GM19193 (cell line): ENCODE data around the gene CCS.

Source experiments
- POLR2A ChIP-seq: IDR thresholded peaks from 4 replicates; pipeline ENCODE4 v1.6.1; 2011; ENCODE audit not compliant: insufficient read depth, insufficient read length; ENCODE audit errors: extremely low read depth

CCS gene

GRCh38 chr11:66557733-66558326 lies 35.2 kb upstream of the CCS start:
- TF ChIP-seq POLR2A = no peak

- no peak for TF ChIP-seq POLR2A
Observed at GRCh38 chr11:66559142-66559865, 33.7 kb upstream of the CCS start.

GRCh38 chr11:66559866-66560676 lies 32.9 kb upstream of the CCS start:
- TF ChIP-seq POLR2A = no peak

GRCh38 chr11:66561178-66561974 lies 31.6 kb upstream of the CCS start:
- TF ChIP-seq POLR2A = no peak

DNA sequence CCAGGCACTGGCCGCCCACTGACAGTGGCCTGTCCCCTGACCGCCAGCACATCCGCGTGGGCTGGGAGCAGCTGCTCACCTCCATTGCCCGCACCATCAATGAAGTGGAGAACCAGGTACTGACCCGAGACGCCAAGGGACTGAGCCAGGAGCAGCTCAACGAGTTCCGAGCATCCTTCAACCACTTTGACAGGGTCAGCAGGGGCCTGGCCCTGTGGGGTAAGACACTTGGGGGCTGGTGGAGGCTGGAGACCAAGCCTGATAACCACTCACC lies 31.1 kb upstream of the CCS start:
- no peak for TF ChIP-seq POLR2A

- no peak for TF ChIP-seq POLR2A
Observed at GRCh38 chr11:66562275-66562674, 30.7 kb upstream of the CCS start.

- TF ChIP-seq POLR2A = no peak
Observed at GRCh38 chr11:66562907-66563583, 29.9 kb upstream of the CCS start.

- TF ChIP-seq POLR2A = no peak
Observed at GRCh38 chr11:66563832-66564231, 29.2 kb upstream of the CCS start.

DNA sequence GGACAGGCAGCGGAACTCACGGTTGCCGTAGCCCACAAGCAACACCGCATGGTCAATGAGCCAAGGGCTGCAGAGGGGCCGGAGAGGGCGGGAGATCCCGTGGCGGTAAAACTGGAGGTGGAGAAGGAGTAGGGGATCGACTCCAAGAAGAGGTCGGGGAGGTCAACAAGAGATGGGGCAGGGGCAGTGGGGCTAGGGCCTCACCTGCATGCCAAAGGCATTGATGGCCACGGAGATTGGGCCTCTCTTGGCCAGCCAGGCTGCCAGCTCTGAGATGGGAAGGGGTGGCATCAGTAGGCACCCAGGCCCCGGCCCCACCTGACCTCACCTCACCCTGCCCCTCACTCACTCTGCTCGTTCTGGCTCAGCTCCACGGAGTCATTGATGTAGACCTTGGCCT lies 28.4 kb upstream of the CCS start:
- no peak for TF ChIP-seq POLR2A

DNA sequence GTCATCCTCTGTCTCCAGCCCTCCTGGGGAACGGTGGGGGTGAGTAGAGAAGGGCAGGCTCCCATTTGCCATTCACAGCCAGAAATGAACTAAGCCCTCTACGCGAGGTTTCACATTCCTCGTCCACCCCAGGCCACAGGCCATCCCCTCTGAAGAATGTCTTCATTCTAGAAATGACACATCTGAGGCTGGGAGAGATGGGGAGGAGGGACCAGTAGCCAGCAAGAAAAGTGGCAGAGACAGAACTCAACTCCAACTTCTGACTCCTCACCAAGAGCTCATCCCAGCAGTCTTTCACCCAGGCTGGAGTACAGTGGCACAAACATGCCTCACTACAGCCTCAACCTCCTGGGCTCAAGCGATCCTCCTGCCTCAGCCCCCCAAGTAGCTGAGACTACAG lies 28.0 kb upstream of the CCS start:
- no peak for TF ChIP-seq POLR2A

DNA sequence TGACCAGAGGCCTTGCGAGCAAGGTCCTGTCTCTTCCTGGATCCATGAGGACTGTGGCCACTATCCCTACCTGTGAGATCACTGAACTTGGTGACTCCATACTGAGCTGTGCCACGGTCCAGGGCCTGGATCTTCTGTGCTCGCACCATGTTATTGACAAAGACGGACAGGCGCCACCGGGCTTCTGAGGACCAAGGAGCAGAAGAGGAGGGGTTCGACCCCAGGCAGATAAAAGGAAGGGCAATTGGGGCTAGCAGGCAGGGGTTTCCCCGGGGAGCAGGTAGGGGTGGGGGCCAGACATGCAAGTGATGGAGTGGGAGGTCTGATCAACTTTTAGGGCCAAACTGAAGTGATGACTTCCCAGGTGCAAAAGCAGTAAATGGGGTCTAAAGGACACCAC lies 26.8 kb upstream of the CCS start:
- no peak for TF ChIP-seq POLR2A

- TF ChIP-seq POLR2A = no peak
Observed at GRCh38 chr11:66567787-66568123, 25.2 kb upstream of the CCS start.

DNA sequence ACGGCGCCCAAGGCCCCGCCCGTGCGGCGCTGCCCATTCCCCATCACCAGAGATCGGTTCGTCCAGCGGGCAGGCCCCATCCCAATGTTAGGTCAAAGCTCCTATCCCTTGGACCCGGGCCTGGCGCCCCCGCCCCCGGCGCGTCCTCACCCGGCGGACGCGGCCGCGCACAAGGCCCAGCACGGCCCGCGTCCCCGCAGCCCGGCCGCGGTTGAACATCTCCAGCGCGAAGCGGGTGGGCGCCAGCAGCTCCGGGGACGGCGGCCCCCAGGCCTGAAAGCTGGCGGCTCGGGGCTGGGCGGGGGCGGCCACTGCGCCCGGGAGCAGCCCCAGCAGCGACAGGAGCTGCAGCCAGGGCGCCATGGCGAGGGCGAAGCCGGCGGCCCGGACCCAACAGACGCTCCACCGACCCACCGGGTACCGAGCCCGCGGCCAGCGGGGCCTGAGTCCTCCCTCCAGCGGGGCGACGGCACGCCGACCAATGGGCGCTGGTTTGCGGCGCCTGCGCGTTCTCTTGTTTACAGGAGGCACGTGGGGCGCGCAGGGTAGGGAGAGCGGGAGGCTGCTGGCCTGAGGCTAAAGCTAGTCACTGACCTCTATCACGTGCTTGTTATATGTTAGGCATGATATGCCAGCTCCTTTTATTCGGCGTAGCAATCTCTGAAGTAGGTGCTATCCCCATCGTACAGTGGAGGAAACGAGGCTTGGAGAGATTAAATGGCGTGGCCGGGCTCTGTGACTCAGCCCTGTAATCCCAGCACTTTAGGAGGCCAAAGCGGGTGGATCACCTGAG lies 24.7 kb upstream of the CCS start, which contains the start of gene CTSF:
Gene CTSF (minus strand): TSS at position 483 of the 793 bp plus-strand sequence. CDS start 120 bp downstream, at position 363.
- TF ChIP-seq POLR2A = no peak

- no peak for TF ChIP-seq POLR2A
Observed at GRCh38 chr11:66569076-66569475, 23.9 kb upstream of the CCS start.

GRCh38 chr11:66570079-66570849 lies 22.7 kb upstream of the CCS start:
- TF ChIP-seq POLR2A = no peak
